Endothelial cell of umbilical vein (primary cell): ENCODE measurements around the gene UVRAG.

Experiments
- CTCF ChIP-seq, 2 donors: IDR thresholded peaks; 1 replicate in 1 of 2; 2 replicates in 1 of 2; pipeline ENCODE4 v1.5.1; 2011; ENCODE audit warnings: low read length in 2 of 2, mild to moderate bottlenecking in 2 of 2, moderate library complexity in 2 of 2, control low read depth in 1 of 2, inconsistent platforms in 1 of 2, low read depth in 1 of 2; ENCODE audit not compliant: insufficient read depth in 1 of 2; ENCODE audit errors: extremely low read depth in 1 of 2
- EZH2 ChIP-seq: IDR thresholded peaks from 2 replicates; pipeline ENCODE4 v1.6.1; 2012; ENCODE audit warnings: borderline replicate concordance, low read depth, mild to moderate bottlenecking, moderate library complexity, low read length, inconsistent platforms; ENCODE audit not compliant: severe bottlenecking
- FOS ChIP-seq: IDR thresholded peaks from 2 replicates; pipeline ENCODE4 v1.6.1; 2011; ENCODE audit warnings: mild to moderate bottlenecking, low read length, moderate library complexity, borderline replicate concordance; ENCODE audit not compliant: insufficient read depth
- GATA2 ChIP-seq: IDR thresholded peaks from 2 replicates; pipeline ENCODE4 v1.7.0; 2011; ENCODE audit warnings: low read depth, mild to moderate bottlenecking, moderate library complexity, mixed read lengths, low read length; ENCODE audit not compliant: insufficient read length, insufficient read depth
- JUN ChIP-seq: IDR thresholded peaks from 2 replicates; pipeline ENCODE4 v1.6.1; 2011; ENCODE audit warnings: borderline replicate concordance, low read depth; ENCODE audit not compliant: insufficient read length, insufficient read depth
- MAX ChIP-seq: IDR thresholded peaks from 2 replicates; pipeline ENCODE4 v1.6.1; 2011; ENCODE audit not compliant: insufficient read depth, insufficient read length
- MYC ChIP-seq: IDR thresholded peaks from one replicate; pipeline ENCODE4 v1.6.1; 2011; ENCODE audit warnings: mild to moderate bottlenecking, low read depth, low read length
- POLR2A ChIP-seq: IDR thresholded peaks from 2 replicates; pipeline ENCODE4 v1.6.1; 2012; ENCODE audit warnings: low read depth, mild to moderate bottlenecking, control low read depth, low read length
- POLR2AphosphoS5 ChIP-seq: IDR thresholded peaks from 2 replicates; pipeline ENCODE4 v1.6.1; 2012; ENCODE audit warnings: low read depth, mild to moderate bottlenecking, control low read depth, low read length, moderate library complexity; ENCODE audit not compliant: insufficient read depth

GRCh38 chr11:75820645-75821044 lies 5.6 kb downstream of the UVRAG start:
- TF ChIP-seq CTCF (IDR thresholded peaks at IDR 0.05; ENCODE audit: extremely low read depth in 1 of 2, insufficient read depth in 1 of 2, low read depth in 1 of 2, low read length in 2 of 2) (no peak), FOS (no peak), POLR2AphosphoS5 (no peak), EZH2 (no peak), MYC (no peak), POLR2A (no peak), MAX (no peak), GATA2 (no peak), JUN (no peak)
